T-helper 17 cell (primary cell): ENCODE data around the gene ADAM29. TPM values are rescaled to one million over a fixed set of nuclear protein-coding genes. Genes with fewer than 3 reads are reported as not detected.
"Not testable (repeated sequence)": the region's sequence is repeated elsewhere in the genome, so short reads cannot be mapped to it uniquely, and the experiment has no call there.

Experiments used
- ATAC-seq: fragments of 150-1000 bp; cut with Tn5 transposase; 2 replicates; pipeline ENCODE4 v1.10.0; 2021; ENCODE audit warnings: mild to moderate bottlenecking, moderate library complexity
- DNase-seq, 3 donors: peaks; one replicate each; pipeline versions ENCODE4 v3.0.0 to v3.0.0-alpha.2; 2020 to 2021
- H3K9me3 ChIP-seq: one replicate; pipeline ENCODE4 v1.7.0; 2013; ENCODE audit warnings: low read length, mild to moderate bottlenecking; ENCODE audit not compliant: control insufficient read depth, poor library complexity, severe bottlenecking
- H3K27ac Mint-ChIP-seq: one replicate; pipeline ENCODE4 v1.8.0; 2022; ENCODE audit warnings: mild to moderate bottlenecking, moderate library complexity, mixed read lengths
- H3K27me3 Mint-ChIP-seq: one replicate; pipeline ENCODE4 v1.8.0; 2022; ENCODE audit warnings: mixed read lengths
- H3K36me3 Mint-ChIP-seq: one replicate; pipeline ENCODE4 v1.8.0; 2022; ENCODE audit warnings: low read depth, mixed read lengths
- H3K4me1 Mint-ChIP-seq: one replicate; pipeline ENCODE4 v1.8.0; 2022; ENCODE audit warnings: mild to moderate bottlenecking, mixed read lengths
- H3K4me3 Mint-ChIP-seq: one replicate; pipeline ENCODE4 v1.8.0; 2022; ENCODE audit warnings: mild to moderate bottlenecking, moderate library complexity, mixed read lengths
- total RNA-seq, 4 donors: library from RNA in 2 of 4; stranded (reverse) in 2 of 4; gene quantifications; one replicate each; pipeline ENCODE4 v1.2.3 and lab custom pipeline; 2022 to 2026

Gene ADAM29
- total RNA-seq, 2 donors from 2014 or later, result not detected

DNA sequence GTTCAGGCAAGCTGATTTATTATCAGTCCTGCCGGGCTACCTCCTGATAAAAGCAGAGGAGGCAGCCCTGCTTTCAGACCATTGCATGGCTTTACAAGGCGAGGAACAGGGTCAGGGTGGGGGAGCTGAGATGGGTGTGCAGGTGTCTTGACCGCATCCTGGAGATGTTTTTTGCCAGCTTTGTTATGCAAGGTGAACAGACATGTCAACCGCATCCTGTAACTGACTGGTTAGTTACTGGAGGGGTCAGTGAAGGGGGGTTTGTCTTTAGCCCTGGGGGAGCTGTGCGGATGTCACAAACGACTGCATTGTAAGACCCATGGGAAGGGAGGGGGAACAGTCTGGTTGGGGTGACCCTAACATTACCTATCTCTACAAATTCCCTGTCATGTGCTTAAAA, 10.0 kb downstream of the ADAM29 start:
- no peak for DNase-seq
- H3K4me3 Mint-ChIP-seq, result no peak overlapping the region
- no peaks in the 10 kb centered on the region for H3K36me3 Mint-ChIP-seq
- no peak overlapping the region for H3K27ac Mint-ChIP-seq
- ATAC-seq, result no peak
- H3K27me3 Mint-ChIP-seq, result no peaks in the 10 kb centered on the region
- H3K4me1 Mint-ChIP-seq, result no peaks in the 10 kb centered on the region
- no peaks in the 10 kb centered on the region for H3K9me3 ChIP-seq

DNA sequence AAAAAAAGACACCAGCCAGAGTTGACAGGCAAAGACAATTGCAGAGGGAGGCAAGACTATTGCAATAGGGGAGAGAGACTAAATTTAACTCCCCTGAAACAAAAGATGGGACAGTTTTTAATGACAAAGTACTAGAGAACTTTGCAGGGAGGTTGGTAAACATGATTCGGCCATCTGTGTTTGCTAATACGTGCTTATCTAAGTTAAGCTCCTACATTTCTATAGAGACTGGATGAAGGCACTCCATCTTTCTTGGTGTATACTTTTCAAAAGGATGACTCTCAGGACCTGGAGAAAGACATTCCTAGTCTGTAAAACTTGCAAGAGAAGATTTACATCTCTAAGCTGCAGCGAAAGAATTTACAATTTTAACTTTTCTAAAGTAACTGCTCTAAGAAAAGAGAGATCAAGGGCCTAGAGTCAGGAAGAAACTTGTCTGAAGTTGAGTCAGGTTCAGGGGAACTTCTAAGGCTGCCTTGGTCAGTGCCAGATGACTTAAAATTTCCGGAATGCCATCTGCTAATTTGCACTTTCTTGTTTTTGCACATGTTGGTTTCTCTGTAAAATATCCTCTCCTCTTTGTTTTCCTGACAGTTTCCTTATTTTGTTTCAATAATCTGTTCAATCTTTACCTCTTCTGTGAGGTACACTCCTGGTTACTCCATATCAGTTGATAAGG, 10.6 kb downstream of the ADAM29 start:
- H3K4me1 Mint-ChIP-seq, result peaks cover 2% of the 10 kb centered on the region
- ATAC-seq (no peak), DNase-seq (no peak)
- no peaks in the 10 kb centered on the region for H3K27me3 Mint-ChIP-seq
- no peak overlapping the region for H3K27ac Mint-ChIP-seq
- H3K9me3 ChIP-seq, result no peaks in the 10 kb centered on the region
- no peak overlapping the region for H3K4me3 Mint-ChIP-seq
- no peaks in the 10 kb centered on the region for H3K36me3 Mint-ChIP-seq

DNA sequence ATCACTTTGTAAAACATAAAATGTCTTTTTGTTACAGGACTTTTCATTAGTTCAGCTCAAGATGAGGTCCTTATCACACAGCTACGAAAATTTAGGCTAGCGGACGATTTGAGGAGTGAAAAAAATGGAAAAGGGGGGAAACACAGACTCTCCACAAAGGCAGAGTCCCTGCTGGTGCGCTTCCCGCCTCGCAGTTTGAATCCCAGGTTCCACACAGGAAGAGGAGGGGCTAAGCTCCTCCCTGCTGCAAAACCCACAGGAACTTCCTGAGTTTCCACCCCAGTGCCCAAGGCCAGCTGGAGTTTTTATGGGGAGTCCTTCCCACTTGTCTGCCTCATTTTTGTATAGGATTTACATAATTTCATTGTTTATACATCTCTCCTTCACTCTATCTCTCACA, 11.2 kb downstream of the ADAM29 start:
- H3K4me3 Mint-ChIP-seq, result no peak overlapping the region
- no peak overlapping the region for H3K27ac Mint-ChIP-seq
- no peaks in the 10 kb centered on the region for H3K36me3 Mint-ChIP-seq
- no peaks in the 10 kb centered on the region for H3K27me3 Mint-ChIP-seq
- peaks cover 2% of the 10 kb centered on the region for H3K4me1 Mint-ChIP-seq
- no peaks in the 10 kb centered on the region for H3K9me3 ChIP-seq
- ATAC-seq (no peak), DNase-seq (no peak)

DNA sequence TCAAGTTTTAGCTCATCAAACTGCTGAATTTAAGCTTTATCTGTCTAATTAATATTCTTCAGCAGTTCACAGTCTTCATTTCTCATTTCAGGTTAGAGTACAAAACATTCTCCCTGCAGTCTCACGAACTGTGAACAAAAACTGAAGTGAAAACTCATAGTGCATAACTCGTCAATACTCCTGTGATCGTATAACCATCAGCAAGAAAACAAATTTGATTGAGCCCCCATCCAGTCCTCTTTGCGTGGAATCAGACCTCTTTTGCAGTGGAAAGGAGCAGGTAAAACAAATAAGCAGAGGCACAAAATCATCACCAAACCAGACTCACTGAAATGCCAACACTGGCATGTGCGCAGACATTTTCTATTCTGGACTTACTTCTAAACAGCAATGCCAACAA, 12.7 kb downstream of the ADAM29 start:
- no peak for ATAC-seq
- peaks cover 2% of the 10 kb centered on the region for H3K4me1 Mint-ChIP-seq
- H3K27me3 Mint-ChIP-seq, result no peaks in the 10 kb centered on the region
- H3K4me3 Mint-ChIP-seq, result no peak overlapping the region
- no peaks in the 10 kb centered on the region for H3K9me3 ChIP-seq
- no peaks in the 10 kb centered on the region for H3K36me3 Mint-ChIP-seq
- DNase-seq, result no peak
- no peak overlapping the region for H3K27ac Mint-ChIP-seq

DNA sequence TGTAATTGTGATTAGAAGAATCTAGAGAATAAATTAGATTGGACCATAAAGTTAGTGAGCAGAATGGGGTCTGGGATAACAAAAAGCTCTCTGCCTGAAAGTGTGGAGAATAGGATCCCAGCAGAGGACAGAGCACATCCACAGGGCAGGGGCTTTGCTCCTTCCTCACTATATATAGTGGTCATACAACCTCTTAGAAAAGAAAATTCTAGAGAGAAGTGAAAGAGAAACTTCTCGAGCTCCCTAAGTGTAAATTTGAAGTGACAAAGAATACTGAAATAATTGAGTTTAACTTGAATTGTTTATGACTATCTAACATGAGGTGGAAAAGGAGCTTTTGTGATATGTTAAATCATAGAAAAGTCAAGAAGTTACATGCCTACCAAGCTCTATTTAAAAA, 14.9 kb downstream of the ADAM29 start:
- peaks cover 2% of the 10 kb centered on the region for H3K4me1 Mint-ChIP-seq
- no peak overlapping the region for H3K27ac Mint-ChIP-seq
- no peak for ATAC-seq
- no peaks in the 10 kb centered on the region for H3K9me3 ChIP-seq
- H3K4me3 Mint-ChIP-seq, result no peak overlapping the region
- H3K27me3 Mint-ChIP-seq, result no peaks in the 10 kb centered on the region
- no peak for DNase-seq
- no peaks in the 10 kb centered on the region for H3K36me3 Mint-ChIP-seq

DNA sequence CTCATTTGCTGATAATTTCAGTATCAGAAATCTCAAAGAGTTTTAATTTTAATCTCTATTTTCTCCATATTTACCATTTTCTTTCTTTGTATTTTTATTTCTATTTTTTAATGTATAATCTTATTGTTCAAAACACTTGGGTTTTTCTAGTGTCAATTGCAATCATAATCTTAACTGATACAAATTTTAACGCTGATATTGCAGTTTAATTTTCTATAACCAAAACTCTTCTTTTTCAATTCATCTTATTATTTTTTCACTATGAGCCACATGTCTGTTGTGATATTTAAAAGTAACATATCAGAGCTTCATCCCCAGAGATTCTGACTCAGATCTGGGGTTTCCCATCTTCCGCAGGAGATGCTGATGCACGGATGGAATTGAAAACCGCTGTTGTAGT, 16.2 kb downstream of the ADAM29 start:
- peaks cover 2% of the 10 kb centered on the region for H3K4me1 Mint-ChIP-seq
- no peak overlapping the region for H3K27ac Mint-ChIP-seq
- H3K36me3 Mint-ChIP-seq, result no peaks in the 10 kb centered on the region
- no peaks in the 10 kb centered on the region for H3K9me3 ChIP-seq
- ATAC-seq (no peak), DNase-seq (no peak)
- no peaks in the 10 kb centered on the region for H3K27me3 Mint-ChIP-seq
- H3K4me3 Mint-ChIP-seq, result no peak overlapping the region

DNA sequence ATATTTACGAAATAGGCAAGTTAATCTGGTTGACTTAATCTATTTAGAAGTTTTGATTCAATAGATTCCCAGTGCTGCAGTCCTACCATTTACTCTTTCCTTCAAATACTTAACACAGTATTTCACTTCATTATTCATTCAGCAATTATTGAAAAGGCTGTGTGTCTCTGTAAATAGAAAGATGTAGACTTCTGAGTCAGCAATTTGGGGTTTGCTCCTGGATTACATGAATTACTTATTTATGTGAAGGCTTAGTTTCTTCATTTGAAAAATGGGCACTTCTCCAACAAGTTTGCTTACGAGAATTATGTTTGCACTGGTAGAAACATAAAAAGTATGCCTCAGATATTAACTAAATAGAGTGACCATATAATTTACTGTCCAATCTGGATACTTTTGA, 17.4 kb downstream of the ADAM29 start:
- H3K36me3 Mint-ChIP-seq, result no peaks in the 10 kb centered on the region
- peaks cover 2% of the 10 kb centered on the region for H3K4me1 Mint-ChIP-seq
- H3K27ac Mint-ChIP-seq, result no peak overlapping the region
- DNase-seq, result no peak
- no peak overlapping the region for H3K4me3 Mint-ChIP-seq
- H3K9me3 ChIP-seq, result no peaks in the 10 kb centered on the region
- H3K27me3 Mint-ChIP-seq, result no peaks in the 10 kb centered on the region
- ATAC-seq, result no peak

DNA sequence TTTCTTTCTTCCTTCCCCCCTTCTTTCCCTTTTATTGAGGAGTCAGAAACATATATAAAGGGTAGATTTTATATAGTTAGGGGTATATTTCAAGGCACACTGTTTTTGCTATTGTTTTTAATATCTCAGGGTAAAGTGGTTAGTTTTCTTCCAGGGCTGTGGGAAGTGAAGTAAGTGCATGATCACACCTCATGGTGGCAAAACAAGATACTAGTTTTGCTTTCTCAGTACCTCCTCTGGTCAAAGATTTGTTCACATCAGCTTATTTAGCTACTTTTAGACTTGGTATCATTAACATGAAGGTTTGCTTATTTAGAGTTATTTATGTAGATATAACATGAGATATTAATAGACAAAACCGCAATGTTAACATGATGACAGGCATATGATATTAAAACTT, 21.8 kb downstream of the ADAM29 start:
- H3K9me3 ChIP-seq, result no peaks in the 10 kb centered on the region
- no peaks in the 10 kb centered on the region for H3K27me3 Mint-ChIP-seq
- no peak for ATAC-seq
- no peak overlapping the region for H3K27ac Mint-ChIP-seq
- no peaks in the 10 kb centered on the region for H3K36me3 Mint-ChIP-seq
- DNase-seq, result no peak
- no peaks in the 10 kb centered on the region for H3K4me1 Mint-ChIP-seq
- H3K4me3 Mint-ChIP-seq, result no peak overlapping the region

DNA sequence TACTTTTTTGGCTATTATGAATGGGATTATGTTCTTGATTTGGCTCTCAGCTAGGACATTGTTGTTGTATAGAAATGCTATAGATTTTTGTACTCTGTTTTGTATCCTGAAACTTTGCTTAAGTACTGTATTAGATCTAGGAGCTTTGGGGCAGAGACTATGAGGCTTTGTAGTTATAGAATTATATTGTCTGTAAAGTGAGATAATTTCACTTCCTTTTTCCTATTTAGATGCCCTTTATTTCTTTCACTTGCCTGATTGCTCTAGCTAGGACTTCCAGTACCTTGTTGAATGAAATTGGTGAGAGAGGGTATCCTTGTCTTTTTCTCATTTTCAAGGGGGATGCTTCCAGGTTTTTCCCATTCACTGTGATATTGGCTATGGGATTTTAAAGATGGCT, 28.1 kb downstream of the ADAM29 start:
- no peaks in the 10 kb centered on the region for H3K36me3 Mint-ChIP-seq
- no peak for ATAC-seq
- H3K27me3 Mint-ChIP-seq, result no peaks in the 10 kb centered on the region
- H3K9me3 ChIP-seq, result no peaks in the 10 kb centered on the region
- H3K4me3 Mint-ChIP-seq, result no peak overlapping the region
- H3K27ac Mint-ChIP-seq, result no peak overlapping the region
- no peaks in the 10 kb centered on the region for H3K4me1 Mint-ChIP-seq
- DNase-seq, result no peak

DNA sequence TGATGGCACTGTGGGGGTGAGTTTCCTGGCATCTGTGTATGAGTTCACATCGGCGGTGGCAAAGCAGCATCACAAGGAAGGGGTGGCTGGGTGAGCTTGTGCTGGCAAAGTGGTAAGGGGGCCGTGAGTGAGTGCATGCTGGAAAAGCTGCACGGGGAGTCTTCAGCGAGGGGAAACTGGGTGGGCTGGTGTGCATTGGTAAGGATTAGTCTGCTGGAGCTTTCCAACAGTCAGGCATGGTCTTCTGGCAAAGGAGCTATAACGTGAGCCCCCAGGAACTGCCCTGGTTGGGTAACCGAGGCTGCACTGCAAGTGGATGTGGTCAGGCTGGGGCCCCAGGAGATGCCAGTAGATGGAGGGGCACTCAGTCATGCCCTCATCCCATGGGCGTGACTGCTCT, 30.7 kb downstream of the ADAM29 start:
- H3K27ac Mint-ChIP-seq, result no peak overlapping the region
- no peak for DNase-seq
- no peak for ATAC-seq
- H3K4me3 Mint-ChIP-seq, result no peak overlapping the region
- no peaks in the 10 kb centered on the region for H3K27me3 Mint-ChIP-seq
- H3K36me3 Mint-ChIP-seq, result no peaks in the 10 kb centered on the region
- no peaks in the 10 kb centered on the region for H3K4me1 Mint-ChIP-seq
- H3K9me3 ChIP-seq, result no peaks in the 10 kb centered on the region

DNA sequence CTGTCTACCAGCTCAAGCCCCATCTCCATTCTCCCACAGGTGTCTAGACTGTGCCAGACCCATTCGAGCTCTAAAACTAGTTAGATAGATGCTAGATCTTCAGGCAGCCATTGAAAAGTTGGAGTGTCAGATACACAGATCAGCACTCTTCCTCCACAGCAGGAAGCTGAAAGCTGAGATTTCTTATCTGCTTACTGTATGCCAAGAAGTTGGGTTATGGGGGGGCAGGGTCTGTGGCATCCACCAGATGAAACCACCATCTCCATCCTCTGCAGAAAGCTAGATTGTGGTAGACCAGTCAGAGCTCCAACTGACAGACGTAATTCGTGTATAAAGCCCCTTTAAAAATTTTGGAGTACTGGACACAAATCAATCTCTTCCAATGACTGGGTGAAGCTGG, 54.8 kb downstream of the ADAM29 start:
- no peak for ATAC-seq
- no peak for DNase-seq
- Mint-ChIP-seq H3K36me3 (peaks cover 2% of the 10 kb centered on the region), H3K4me1 (no peaks in the 10 kb centered on the region), H3K27me3 (no peaks in the 10 kb centered on the region), H3K4me3 (no peak overlapping the region), H3K27ac (no peak overlapping the region)
- H3K9me3 ChIP-seq, result no peaks in the 10 kb centered on the region

DNA sequence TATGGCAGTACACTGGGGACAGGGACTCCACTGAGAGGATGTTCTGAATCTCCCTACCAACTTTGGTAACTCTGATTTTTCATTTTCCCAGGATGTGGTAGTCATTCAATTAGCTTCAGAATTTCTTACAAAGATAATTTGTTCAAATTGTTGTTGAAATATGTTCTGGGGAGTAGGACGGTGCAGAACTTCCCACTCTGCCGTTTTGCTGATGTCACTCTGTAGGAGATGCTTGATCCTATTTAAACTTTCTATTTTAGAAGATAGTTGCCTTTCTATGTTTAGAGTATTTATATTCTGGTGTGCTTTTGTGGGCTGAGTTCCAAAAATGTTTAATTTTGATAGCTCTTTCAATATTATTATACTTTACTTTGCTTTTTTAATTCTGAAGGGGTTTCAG, 55.2 kb downstream of the ADAM29 start:
- no peaks in the 10 kb centered on the region for H3K9me3 ChIP-seq
- ATAC-seq, result no peak
- Mint-ChIP-seq H3K27ac (no peak overlapping the region), H3K4me1 (no peaks in the 10 kb centered on the region), H3K27me3 (no peaks in the 10 kb centered on the region), H3K36me3 (peaks cover 2% of the 10 kb centered on the region), H3K4me3 (no peak overlapping the region)
- no peak for DNase-seq

DNA sequence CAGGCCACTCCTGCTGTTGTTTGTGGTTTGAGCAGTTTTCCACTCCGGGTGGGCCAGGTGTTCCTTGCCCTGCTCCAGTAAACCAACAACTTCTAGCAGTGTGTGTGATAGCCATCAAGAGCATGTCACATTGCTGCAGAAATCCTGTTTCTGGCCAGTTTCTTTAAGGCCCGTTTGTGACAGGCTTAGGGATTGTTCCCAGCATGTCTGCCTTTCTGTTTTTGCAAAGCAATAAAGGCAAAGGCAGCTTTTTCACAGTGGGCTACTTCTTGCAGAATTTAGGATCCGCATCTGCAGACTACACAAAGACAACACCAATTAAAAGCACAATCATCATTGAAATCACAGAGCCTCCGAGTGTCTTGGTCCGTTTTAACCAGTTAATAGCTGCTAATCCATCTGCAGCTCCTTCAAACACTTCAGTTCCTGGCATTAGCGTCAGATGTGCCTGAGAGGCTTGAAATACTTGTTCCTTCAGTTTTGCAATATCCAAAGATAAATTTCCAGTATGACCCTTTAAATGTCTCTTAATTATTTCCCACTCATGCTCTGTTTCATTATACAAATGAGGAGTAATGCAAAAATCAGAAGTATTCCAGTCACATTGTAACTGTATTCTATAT, 65.1 kb downstream of the ADAM29 start:
- no peaks in the 10 kb centered on the region for H3K9me3 ChIP-seq
- H3K4me1 Mint-ChIP-seq, result no peaks in the 10 kb centered on the region
- DNase-seq (no peak), ATAC-seq (no peak)
- H3K4me3 Mint-ChIP-seq, result no peak overlapping the region
- H3K36me3 Mint-ChIP-seq, result no peaks in the 10 kb centered on the region
- H3K27me3 Mint-ChIP-seq, result no peaks in the 10 kb centered on the region
- no peak overlapping the region for H3K27ac Mint-ChIP-seq

DNA sequence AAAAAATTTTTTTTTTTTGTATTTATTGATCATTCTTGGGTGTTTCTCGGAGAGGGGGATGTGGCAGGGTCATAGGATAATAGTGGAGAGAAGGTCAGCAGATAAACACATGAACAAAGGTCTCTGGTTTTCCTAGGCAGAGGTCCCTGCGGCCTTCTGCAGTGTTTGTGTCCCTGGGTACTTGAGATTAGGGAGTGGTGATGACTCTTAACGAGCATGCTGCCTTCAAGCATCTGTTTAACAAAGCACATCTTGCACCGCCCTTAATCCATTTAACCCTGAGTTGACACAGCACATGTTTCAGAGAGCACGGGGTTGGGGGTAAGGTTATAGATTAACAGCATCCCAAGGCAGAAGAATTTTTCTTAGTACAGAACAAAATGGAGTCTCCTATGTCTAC, 65.7 kb downstream of the ADAM29 start:
- not testable (repeated sequence) for H3K4me3 Mint-ChIP-seq, H3K27ac Mint-ChIP-seq, H3K27me3 Mint-ChIP-seq, H3K4me1 Mint-ChIP-seq, H3K36me3 Mint-ChIP-seq, ATAC-seq, DNase-seq, H3K9me3 ChIP-seq
